Heart right ventricle (tissue), 16 donors: ENCODE results near the gene EFTUD2. TPM values are rescaled to one million over a fixed set of nuclear protein-coding genes. Genes with fewer than 3 reads are reported as not detected.
A peak's percentile ranks its signal among the peaks of the same experiment; 100 is the strongest.

Experiments used
- ATAC-seq, 8 donors: fragments of 200-7000 bp; cut with Tn5 transposase; one replicate each; pipeline ENCODE4 v1.9.1; 2020; ENCODE audit warnings: mild to moderate bottlenecking in 8 of 8, moderate library complexity in 8 of 8, moderate number of reproducible peaks in 1 of 8
- DNase-seq, 2 donors: peaks; one replicate each; pipeline ENCODE4 v3.0.0-alpha.2; 2020
- H3K27ac ChIP-seq, 10 donors: fragments of 200-600 bp; sonication (generic) in 2 of 10; one replicate each; pipeline versions ENCODE4 v1.5.0 to v1.8.0; 2020 to 2022; ENCODE audit warnings: mild to moderate bottlenecking in 3 of 10
- H3K27me3 ChIP-seq, 7 donors: fragments of 200-600 bp; one replicate each; pipeline ENCODE4 v1.8.0; 2021 to 2022; ENCODE audit warnings: mild to moderate bottlenecking in 2 of 7
- H3K36me3 ChIP-seq, 9 donors: fragments of 200-600 bp; sonication (generic) in 1 of 9; one replicate each; pipeline versions ENCODE4 v1.5.0 to v1.8.0; 2020 to 2022; ENCODE audit warnings: mild to moderate bottlenecking in 2 of 9
- H3K4me1 ChIP-seq, 9 donors: fragments of 200-600 bp; sonication (generic) in 1 of 9; one replicate each; pipeline versions ENCODE4 v1.5.0 to v1.8.0; 2020 to 2022; ENCODE audit warnings: mild to moderate bottlenecking in 4 of 9
- H3K4me3 ChIP-seq, 10 donors: fragments of 200-600 bp; sonication (generic) in 2 of 10; one replicate each; pipeline versions ENCODE4 v1.5.0 to v1.8.0; 2020 to 2022; ENCODE audit warnings: mild to moderate bottlenecking in 7 of 10, moderate library complexity in 2 of 10
- H3K9me3 ChIP-seq, 11 donors: fragments of 200-600 bp in 10 of 11; sonication (generic) in 2 of 11; one replicate each; pipeline versions ENCODE4 v1.5.0 to v1.8.0; 2013 to 2022; ENCODE audit warnings: mild to moderate bottlenecking in 2 of 11, control low read depth in 1 of 11, moderate library complexity in 1 of 11
- CTCF ChIP-seq, 9 donors: fragments of 200-600 bp; sonication (generic) in 2 of 9; IDR thresholded peaks; one replicate each; pipeline versions ENCODE4 v1.5.0 to v1.8.0; 2021 to 2022; ENCODE audit warnings: antibody characterized with exemption in 9 of 9, mild to moderate bottlenecking in 5 of 9, moderate library complexity in 1 of 9
- WGBS, 2 donors: extraction: QIAGEN DNeasy Blood & Tissue Kit; methylation state at CpG; one replicate each; pipeline ENCODE4 v1.1.7; 2013; ENCODE audit warnings: inconsistent platforms in 1 of 2; 5-methylcytosine and 5-hydroxymethylcytosine counted together
- intact Hi-C, 10 donors: fragments of 100-400 bp; cut with DNase I; formaldehyde crosslinking; loops; one replicate each; pipeline versions ENCODE4 v1.11.1 to v1.14.2; 2022
- polyA plus RNA-seq, 2 donors: library from polyadenylated mRNA; stranded (reverse); fragments of 200-250 nt; gene quantifications; one replicate each; pipeline ENCODE4 v1.2.3, GENCODE V29; 2013
- total RNA-seq, 10 donors: library from RNA; stranded (reverse); fragmentation: NEBNext Ultra II Directional in 3 of 10; extraction: Animal tissue kit (Norgen Biotek cat#: 25700) in 3 of 10; gene quantifications; one replicate each; pipeline versions ENCODE4 v1.2.1 to v1.2.4, GENCODE V29; 2021 to 2023
- donor health status: Arrhythmogenic right ventricular cardiomyopathy.
- donor health status: ischemic (EF 13 %, LVEDD 7.1; RV severe dilation, severe dysfunction).
- donor health status: healthy with polysubstance abuse.
- donor health status: DM: no; HTN: yes; CAD: no.
- donor health status: DM: no; HTN: no; CAD: no.
- donor health status: ischemic (EF 25% LVEDD 6.9; RV normal size, moderate dysfunction).
- donor health status: ischemic (EF 25% LVEDD 5.7; RV mildly dilated, moderate dysfunction).
- donor health status: healthy.
- donor health status: DM: yes; HTN: yes; CAD: no.
- donor health status: Ischemic cardiomyopathy.
- donor health status: ischemic (EF 35%, LVEDD 5.7; RV mildly dilated, moderate dysfunction).
- donor health status: nonischemic (EF 11% LVEDD 7.7; RV severe dilation, severe dysfunction).
- donor health status: DM: yes; HTN: yes; CAD: no.
- donor health status: PGD.
- donor health status: ischemic (EF 29% LVEDD 5.4; RV normal size, mild dysfunction).
- donor health status: nonischemic (EF 23%, LVEDD 6.1; RV moderate dilation, normal function).

EFTUD2 gene
- total and polyA plus RNA-seq, 12 donors, result 21.6 to 78.2 (median 61.5) TPM

- Histone ChIP-seq H3K9me3 (no peaks in the 10 kb centered on the region), H3K36me3 (peaks cover 0 to 98% (median 46%) of the 10 kb centered on the region in 9 donors), H3K27me3 (no peaks in the 10 kb centered on the region), H3K4me3 (no peak overlapping the region), H3K4me1 (peaks cover 0 to 20% (median 0%) of the 10 kb centered on the region in 9 donors), H3K27ac (no peak overlapping the region)
- intact Hi-C loops, result loop anchor here in 9 of 10 donors (1.0 to 2.0 kb wide), 3 partner anchors 87 to 91 kb away; no protein-coding TSS in a partner anchor
- 86 to 87% methylated on average over 6 of the region's 6 CpGs for WGBS, 2 donors
- no peak for DNase-seq
- ATAC-seq, result no peak
- TF ChIP-seq CTCF (IDR thresholded peaks at IDR 0.05), result no peak
Measured at GRCh38 chr17:44865931-44866330, 33.3 kb downstream of the EFTUD2 start.

- 59 to 68% methylated on average over 1 of the region's 1 CpG for WGBS, 2 donors
- peak overlapping the region in 1 of 10 donors; percentile 18 for H3K27ac ChIP-seq
- peak; percentile 71 to 91 (median 86) for TF ChIP-seq CTCF (IDR thresholded peaks at IDR 0.05)
Measured at GRCh38 chr17:44865231-44865660, 34.0 kb downstream of the EFTUD2 start.

GRCh38 chr17:44864831-44865230, 34.4 kb downstream of the EFTUD2 start:
- 66 to 69% methylated on average over 10 of the region's 10 CpGs for WGBS, 2 donors
- Histone ChIP-seq H3K27me3 (no peaks in the 10 kb centered on the region), H3K4me3 (no peak overlapping the region), H3K4me1 (peaks cover 0 to 20% (median 0%) of the 10 kb centered on the region in 9 donors), H3K9me3 (no peaks in the 10 kb centered on the region), H3K27ac (no peak overlapping the region), H3K36me3 (peaks cover 0 to 98% (median 49%) of the 10 kb centered on the region in 9 donors)
- ATAC-seq (peak in 7 of 8 donors; percentile 18 to 42 (median 29)), DNase-seq (no peak)
- intact Hi-C loops, result loop anchor here (1.0 to 5.0 kb wide), 4 partner anchors 86 to 90 kb away; no protein-coding TSS in a partner anchor
- no peak for TF ChIP-seq CTCF (IDR thresholded peaks at IDR 0.05)

More at GRCh38 chr17:44865231-44865660, 34.0 kb downstream of the EFTUD2 start:
- Histone ChIP-seq H3K9me3 (no peaks in the 10 kb centered on the region), H3K27me3 (no peaks in the 10 kb centered on the region), H3K4me1 (peaks cover 0 to 20% (median 0%) of the 10 kb centered on the region in 9 donors), H3K36me3 (peaks cover 0 to 98% (median 45%) of the 10 kb centered on the region in 9 donors), H3K4me3 (no peak overlapping the region)
- intact Hi-C loops, result loop anchor here in 9 of 10 donors (1.0 to 2.0 kb wide), 3 partner anchors 86 to 90 kb away; no protein-coding TSS in a partner anchor
- peak; percentile 60 to 87 (median 80) for ATAC-seq
- peak; percentile 34 to 79 for DNase-seq

GRCh38 chr17:44863061-44863918, 36.0 kb downstream of the EFTUD2 start:
- 88 to 93% methylated on average over 12 of the region's 12 CpGs for WGBS, 2 donors
- peaks cover 0 to 98% (median 59%) of the 10 kb centered on the region in 9 donors for H3K36me3 ChIP-seq
- no peaks in the 10 kb centered on the region for H3K9me3 ChIP-seq
- no peaks in the 10 kb centered on the region for H3K27me3 ChIP-seq
- peaks cover 0 to 18% (median 0%) of the 10 kb centered on the region in 9 donors for H3K4me1 ChIP-seq
- ATAC-seq (no peak), DNase-seq (no peak)
- intact Hi-C loops, result loop anchor here in 1 of 10 donors (5.0 kb wide), 1 partner anchor 86 kb away; no protein-coding TSS in a partner anchor
- no peak overlapping the region for H3K4me3 ChIP-seq
- H3K27ac ChIP-seq, result no peak overlapping the region
- no peak for TF ChIP-seq CTCF (IDR thresholded peaks at IDR 0.05)
